ENCODE measurements around the gene SLC38A8.

DNA sequence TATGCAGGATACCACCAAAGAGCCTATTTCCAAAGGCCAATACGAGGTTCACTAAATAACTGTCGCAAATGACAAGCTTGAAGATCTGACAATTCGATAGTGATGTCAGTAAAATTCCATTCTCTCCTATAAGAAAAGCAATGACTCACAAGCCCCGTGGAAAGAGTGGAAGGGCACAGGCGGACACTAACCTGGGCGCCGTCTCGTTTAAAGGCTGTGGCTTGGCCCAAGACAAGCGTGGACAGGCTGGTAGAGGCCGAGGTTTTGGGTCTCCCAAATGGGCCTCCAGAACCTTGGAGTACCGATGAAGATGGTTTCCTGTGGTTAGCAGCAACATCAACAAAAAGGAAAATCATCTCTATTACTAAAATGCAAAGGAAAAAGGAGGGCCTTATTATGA, 16.5 kb upstream of the SLC38A8 start:
- TF ChIP-seq POLR2A (IDR thresholded peaks at IDR 0.05; ENCODE audit: low read depth, low read length), result no peak
- TF ChIP-seq POLR2AphosphoS5 (IDR thresholded peaks at IDR 0.05; ENCODE audit: low read depth, low read length), result no peak
- no peak for TF ChIP-seq SPI1 (IDR thresholded peaks at IDR 0.05; ENCODE audit: low read depth, low read length)
- no peak for TF ChIP-seq TAF1 (IDR thresholded peaks at IDR 0.05; ENCODE audit: low read depth, low read length)
- TF ChIP-seq PAX5 (IDR thresholded peaks at IDR 0.05; ENCODE audit: insufficient read depth, low read length, severe bottlenecking), result no peak
- TF ChIP-seq POU2F2 (IDR thresholded peaks at IDR 0.05; ENCODE audit: low read depth, low read length), result no peak

Measured in GM12891 (cell line).